Left cardiac atrium (tissue), 4 donors: ENCODE measurements around the gene FAM98C. TPM values are rescaled to one million over a fixed set of nuclear protein-coding genes. Genes with fewer than 3 reads are reported as not detected.
A peak's percentile ranks its signal among the peaks of the same experiment; 100 is the strongest.
"Not testable (repeated sequence)": the region's sequence is repeated elsewhere in the genome, so short reads cannot be mapped to it uniquely, and the experiment has no call there.

ENCODE experiments used
- ATAC-seq, 2 donors: fragments of 200-7000 bp; cut with Tn5 transposase; one replicate each; pipeline ENCODE4 v1.9.1; 2020; ENCODE audit warnings: mild to moderate bottlenecking in 2 of 2, moderate library complexity in 2 of 2
- DNase-seq: peaks from one replicate; pipeline ENCODE4 v3.0.0-alpha.2; 2020
- intact Hi-C, 2 donors: fragments of 100-400 bp; cut with DNase I; formaldehyde crosslinking; loops; one replicate each; pipeline versions ENCODE4 v1.14.1 to v1.15.1; 2022 to 2023
- long read RNA-seq: library from polyadenylated mRNA; unstranded; transcript quantifications from one replicate; pipeline ENCODE4 v2.0.0, GENCODE V29; 2021
- total RNA-seq, 2 donors: library from RNA; stranded (reverse); fragmentation: NEBNext Ultra II Directional; extraction: Animal tissue kit (Norgen Biotek cat#: 25700); gene quantifications; one replicate each; pipeline ENCODE4 v1.2.1, GENCODE V29; 2021
- donor health status: DM: no; HTN: yes; CAD: no.
- donor health status: DM: no; HTN: yes; CAD: no; lungs with severe emphysema.
- donor health status: DM: yes; HTN: yes; CAD: no.
- donor health status: Dilated cardiomyopathy.

FAM98C gene
- 10 to 100 TPM; 12.6 to 13.7 TPM for total RNA-seq
- long read RNA-seq, partial matches to known transcripts, result 1 of 5 reads
- long read RNA-seq, other reads (novel, unspliced or antisense), result 1 of 5 reads

DNA sequence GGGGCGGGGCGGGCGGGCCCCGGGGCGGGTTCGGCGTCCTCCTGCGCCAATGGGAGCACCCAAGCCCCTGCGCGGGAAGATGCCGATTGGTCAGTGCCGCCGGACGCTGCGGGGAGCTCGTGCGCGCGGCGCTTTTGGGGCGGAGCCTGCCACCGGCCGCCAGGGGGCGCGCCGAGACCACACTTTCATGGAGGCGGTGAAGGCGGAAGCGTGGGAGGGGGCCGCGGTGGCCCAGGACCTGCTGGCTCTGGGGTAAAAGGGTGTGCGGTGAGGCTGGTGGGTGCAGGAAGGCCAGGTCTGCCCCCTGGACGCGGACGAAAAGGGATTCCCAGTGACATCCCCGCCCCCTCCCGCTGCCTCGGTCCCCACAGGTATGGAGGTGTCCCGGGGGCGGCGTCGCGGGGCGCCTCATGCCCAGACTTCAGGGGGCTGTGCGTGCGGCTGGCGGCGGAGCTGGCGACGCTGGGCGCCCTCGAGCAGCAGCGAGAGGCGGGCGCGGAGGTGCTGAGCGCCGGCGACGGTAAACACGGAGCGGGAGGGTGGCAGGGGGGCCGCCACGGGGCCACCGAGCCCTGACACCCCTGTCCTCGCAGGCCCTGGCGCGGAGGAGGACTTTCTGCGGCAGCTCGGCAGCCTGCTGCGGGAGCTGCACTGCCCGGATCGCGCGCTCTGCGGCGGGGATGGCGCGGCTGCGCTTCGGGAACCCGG, at the start of gene FAM98C:
Gene FAM98C (plus strand): TSS at position 127 of the 708 bp plus-strand sequence. CDS start 61 bp downstream, at position 188.
- intact Hi-C loops, result loop anchor here (10.0 kb wide), 1 partner anchor 212 kb away; the partner anchor contains the start of genes EIF3K (in 2 of the 2) and MAP4K1 (in 2 of the 2)
- peak; percentile 99 to 100 for ATAC-seq
- peak; percentile 96 for DNase-seq

DNA sequence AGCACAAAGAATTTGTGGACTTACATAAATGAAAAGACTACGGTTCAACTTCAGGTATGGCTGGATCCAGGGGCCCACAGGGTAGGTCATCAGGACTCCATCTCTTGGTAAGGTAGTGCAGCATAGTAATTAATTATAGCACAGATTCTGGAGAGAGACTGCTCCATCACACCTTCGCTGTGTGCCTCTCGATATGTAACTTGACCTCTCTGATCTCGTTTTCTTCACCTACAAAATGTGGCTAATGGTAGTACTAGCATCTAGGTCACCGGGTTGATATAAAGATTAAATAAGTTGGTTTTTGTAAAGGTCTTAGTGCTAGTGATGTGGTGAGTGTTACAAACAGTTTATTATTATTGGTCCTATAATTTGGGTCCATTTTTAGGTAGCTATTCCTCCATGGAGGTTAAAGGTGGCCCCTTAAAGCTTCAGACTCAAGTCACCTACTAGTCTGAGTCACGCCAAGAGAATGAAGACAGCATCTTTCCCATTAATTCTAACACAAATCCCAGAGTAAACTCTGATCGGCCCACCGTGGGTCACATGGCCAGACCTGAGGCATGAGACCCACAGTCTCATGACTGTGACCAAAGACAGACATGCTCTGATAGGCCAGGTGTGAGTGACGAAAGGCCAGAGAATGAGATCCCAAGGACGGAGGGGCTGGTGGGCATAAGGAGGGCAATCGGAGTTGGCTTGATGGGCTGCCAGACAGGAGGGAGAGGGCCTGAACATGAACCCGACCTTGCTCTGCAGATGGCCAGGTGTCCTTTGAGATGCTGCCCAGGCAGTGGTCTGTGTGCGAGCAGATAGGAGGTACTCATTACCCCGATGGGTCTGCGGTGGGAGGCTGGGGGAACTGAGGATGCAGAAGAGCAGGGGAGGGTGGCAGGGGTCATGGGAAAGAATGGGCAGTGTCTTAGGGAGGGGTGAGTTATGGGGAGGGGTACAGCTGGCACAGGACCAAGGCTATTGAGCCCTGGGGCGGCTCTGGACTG, 46.9 kb upstream of the FAM98C start:
- ATAC-seq, result no peak
- DNase-seq, result no peak
- intact Hi-C loops, result no loop called here

DNA sequence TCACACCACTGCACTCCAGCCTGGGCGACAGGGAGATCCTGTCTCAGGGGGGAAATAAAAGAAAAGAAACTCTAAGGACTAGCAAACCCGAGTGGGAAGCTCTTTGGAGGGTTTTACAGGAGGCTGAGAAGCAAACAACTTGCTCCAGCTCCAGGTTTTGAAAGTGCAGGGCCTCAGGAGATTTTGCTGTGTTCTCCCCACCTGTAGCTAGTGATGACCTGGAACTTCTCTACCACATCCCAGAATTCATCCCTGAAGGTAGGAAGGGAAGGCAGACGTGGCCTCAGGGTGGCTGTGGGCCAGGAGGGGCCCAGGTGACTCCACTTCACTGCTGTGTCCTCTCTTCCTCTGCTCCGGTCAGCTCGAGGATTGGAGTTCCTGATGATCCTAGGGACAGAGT, 44.8 kb upstream of the FAM98C start:
- ATAC-seq (no peak), DNase-seq (no peak)
- intact Hi-C loops, result no loop called here

DNA sequence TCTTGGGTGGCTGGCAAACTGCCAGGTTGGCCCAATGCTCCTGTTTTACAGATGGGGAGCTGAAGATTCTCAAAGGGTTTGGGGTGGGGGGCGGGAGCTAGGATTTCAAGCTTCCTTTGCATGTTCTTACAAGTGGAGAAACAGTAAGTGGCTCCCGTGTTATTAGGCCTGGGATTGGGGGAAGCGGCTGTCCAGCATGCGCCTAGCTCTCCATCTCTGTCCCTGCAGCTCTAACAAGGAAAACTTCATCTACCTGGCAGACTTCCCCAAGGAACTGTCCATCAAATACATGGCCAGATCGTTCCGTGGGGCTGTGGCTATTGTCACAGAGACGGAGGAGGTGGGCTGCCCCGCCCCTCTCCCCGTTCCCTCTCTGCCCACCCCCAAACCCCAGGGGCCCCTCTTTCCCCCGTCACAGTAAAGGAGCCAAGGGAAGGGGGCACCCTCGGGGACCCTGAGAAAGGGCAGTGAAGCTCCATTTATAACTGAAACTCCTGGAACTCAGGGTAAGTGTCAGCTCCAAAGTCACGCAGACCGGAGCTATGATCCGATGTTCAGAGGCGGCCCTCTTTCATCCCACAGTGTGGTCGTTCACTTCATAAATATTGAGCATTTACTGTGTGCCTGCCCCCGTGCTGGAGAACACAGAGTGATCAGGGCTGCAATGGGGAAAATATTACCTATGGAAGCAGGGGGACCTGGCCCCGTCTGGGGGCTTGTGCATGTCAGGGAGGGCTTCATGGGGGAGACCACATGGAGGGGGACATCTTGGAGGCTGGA, 43.5 kb upstream of the FAM98C start:
- intact Hi-C loops, result no loop called here
- no peak for ATAC-seq
- no peak for DNase-seq

DNA sequence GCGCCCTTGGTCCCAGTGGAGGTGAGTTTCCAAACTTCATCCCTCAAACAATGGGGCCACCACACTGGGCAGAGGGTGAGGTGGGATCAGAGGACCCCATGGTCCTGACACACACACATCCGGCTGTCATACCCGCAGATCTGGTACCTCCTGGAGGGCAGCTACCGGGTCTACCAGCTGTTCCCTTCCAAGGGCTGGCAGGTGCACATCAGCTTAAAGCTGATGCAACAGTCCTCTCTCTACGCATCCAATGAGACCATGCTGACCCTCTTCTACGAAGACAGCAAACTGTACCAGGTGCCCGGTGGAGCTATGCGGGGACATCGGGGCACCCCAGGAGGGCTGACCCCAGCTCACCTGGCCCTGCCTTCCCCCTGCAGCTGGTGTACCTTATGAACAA, 42.5 kb upstream of the FAM98C start:
- no peak for ATAC-seq
- DNase-seq, result no peak
- intact Hi-C loops, result no loop called here

DNA sequence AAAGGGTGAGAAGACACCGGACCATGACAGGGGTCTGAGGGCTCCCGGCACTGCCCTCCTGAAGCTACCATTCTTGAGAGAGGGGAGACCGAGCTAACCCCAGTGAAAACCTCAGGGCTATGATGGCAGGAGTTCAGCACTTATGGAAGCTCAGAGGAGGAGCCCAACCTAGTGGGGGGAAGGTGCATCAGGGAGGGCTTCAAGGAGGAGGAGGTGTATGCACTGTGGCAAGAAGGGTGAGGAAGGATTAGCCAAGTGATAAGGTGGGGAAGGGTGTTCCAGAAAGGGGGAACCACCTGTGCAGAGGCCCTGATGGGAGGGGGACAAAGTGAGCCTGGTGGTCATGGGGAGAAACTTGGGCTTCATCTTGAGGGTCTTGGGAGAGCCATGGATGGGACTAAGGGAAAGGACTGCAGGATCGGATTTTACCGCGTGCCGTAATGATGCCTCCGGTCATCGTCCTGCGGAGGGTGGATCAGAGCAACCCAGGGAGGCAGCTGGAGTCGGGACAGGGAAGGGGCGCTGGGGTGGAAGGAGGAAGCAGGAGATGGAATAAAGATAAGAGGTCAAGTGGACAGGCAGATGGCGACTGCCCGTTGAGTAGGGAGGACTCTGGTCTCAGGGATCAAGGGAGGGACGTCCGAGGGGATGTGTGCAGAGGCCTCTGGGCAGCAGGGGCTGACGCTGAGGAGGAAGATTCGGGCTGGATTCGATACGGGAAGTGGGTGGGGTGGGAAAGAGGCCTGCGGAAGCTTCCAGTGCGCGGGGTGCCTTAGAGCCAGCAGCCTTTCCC, 41.9 kb upstream of the FAM98C start:
- intact Hi-C loops, result no loop called here
- ATAC-seq (peak in 1 of 2 donors; percentile 9), DNase-seq (no peak)

GRCh38 chr19:38361633-38362075, 41.2 kb upstream of the FAM98C start:
- intact Hi-C loops, result no loop called here

GRCh38 chr19:38362076-38362945, 40.6 kb upstream of the FAM98C start:
- DNase-seq (peak; percentile 91), ATAC-seq (peak; percentile 77 to 92)
- intact Hi-C loops, result no loop called here

More at GRCh38 chr19:38361633-38362075, 41.2 kb upstream of the FAM98C start:
- peak; percentile 85 for DNase-seq
- peak; percentile 94 to 95 for ATAC-seq

DNA sequence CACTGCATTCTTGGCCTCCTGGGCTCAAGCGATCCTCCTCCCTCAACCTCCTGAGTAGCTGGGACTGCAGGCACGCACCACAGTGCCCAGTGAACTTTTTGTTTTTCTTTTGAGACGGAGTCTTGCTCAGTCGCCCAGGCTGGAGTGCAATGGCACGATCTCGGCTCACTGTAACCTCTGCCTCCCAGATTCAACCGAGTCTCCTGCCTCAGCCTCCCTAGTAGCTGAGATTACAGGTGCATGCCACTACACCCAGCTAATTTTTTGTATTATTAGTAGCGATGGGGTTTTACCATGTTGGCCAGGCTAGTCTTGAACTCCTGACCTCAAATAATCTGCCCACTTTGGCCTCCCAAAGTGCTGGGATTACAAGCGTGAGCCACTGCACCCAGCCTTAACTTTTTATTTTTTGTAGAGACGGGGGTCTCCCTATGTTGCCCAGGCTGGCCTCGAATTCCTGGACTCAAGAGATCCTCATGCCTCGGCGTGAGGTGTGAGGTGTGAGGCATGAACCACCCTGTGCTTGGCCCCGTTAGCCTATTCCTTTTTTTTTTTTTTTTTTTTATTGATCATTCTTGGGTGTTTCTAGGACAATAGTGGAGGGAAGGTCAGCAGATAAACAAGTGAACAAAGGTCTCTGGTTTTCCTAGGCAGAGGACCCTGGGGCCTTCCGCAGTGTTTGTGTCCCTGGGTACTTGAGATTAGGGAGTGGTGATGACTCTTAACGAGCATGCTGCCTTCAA, 39.8 kb upstream of the FAM98C start:
- ATAC-seq, intact Hi-C loops: not testable (repeated sequence)

GRCh38 chr19:38367041-38367440, 35.9 kb upstream of the FAM98C start:
- DNase-seq (no peak), ATAC-seq (no peak)
- intact Hi-C loops, result no loop called here

More for the DNA sequence above, 39.8 kb upstream of the FAM98C start:
- not testable (repeated sequence) for DNase-seq

GRCh38 chr19:38369584-38369983, 33.3 kb upstream of the FAM98C start:
- intact Hi-C loops, result no loop called here
- no peak for DNase-seq
- ATAC-seq, result no peak

DNA sequence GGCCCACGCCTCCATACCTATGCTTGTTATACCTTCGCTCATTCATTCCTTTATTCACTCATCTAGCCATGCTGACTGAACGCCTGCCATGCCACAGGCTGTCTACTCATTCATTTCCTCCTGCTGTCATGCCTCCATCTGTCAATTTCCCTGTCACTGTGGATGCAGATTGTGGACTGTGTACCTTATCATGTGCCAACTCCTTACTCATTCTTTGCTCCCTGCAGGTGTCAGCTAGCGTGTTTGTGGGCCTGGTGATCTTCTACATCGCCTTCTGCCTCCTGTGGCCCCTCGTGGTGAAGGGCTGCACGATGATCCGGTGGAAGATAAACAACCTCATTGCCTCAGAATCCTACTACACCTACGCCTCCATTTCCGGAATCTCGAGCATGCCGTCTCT, 32.6 kb upstream of the FAM98C start:
- intact Hi-C loops, result no loop called here
- DNase-seq, result no peak
- no peak for ATAC-seq

DNA sequence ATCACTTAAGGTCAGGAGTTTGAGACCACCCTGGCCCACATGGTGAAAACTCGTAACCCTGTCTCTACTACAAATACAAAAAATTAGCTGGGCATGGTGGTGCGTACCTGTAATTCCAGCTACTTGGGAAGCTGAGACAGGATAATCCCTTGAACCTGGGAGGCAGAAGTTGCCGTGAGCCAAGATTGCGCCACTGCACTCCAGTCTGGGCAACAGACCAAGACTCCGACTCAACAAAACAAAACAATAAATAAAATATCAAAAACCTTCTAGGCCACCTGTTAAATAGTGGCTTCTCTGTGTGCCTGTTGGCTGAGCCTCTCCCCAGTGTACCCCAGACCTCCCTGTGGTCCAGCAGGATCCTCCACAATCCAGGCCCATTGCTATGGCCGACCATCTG, 31.8 kb upstream of the FAM98C start:
- intact Hi-C loops, result no loop called here
- ATAC-seq, result no peak
- no peak for DNase-seq

- intact Hi-C loops, result loop anchor here in 1 of 2 donors (1.0 kb wide), 1 partner anchor 38 kb away; no protein-coding TSS in a partner anchor
- ATAC-seq (no peak), DNase-seq (no peak)
Observed at GRCh38 chr19:38373907-38374331, 29.0 kb upstream of the FAM98C start.

GRCh38 chr19:38374332-38375097, 28.4 kb upstream of the FAM98C start, which contains the start of gene PSMD8:
Gene PSMD8, plus strand, starts transcription at chr19:38374571. Its CDS starts 31 bp downstream, at chr19:38374602.
- DNase-seq (peak; percentile 99), ATAC-seq (peak; percentile 99)
- intact Hi-C loops, result loop anchor here in 1 of 2 donors (1.0 kb wide), 1 partner anchor 38 kb away; no protein-coding TSS in a partner anchor
